Trophoblast cell (in vitro differentiated cells and primary cell): ENCODE results near the gene BPIFB2.

Experiments used
- DNase-seq, 2 donors: peaks; one replicate each; pipeline ENCODE4 v3.0.0-alpha.2; 2016
- H2AFZ ChIP-seq: 2 replicates; pipeline ENCODE4 v1.6.1; 2013; ENCODE audit warnings: low read length, moderate library complexity, mild to moderate bottlenecking; ENCODE audit not compliant: insufficient read depth, poor library complexity
- H2AK5ac ChIP-seq: 2 replicates; pipeline ENCODE4 v1.6.1; 2013; ENCODE audit warnings: mild to moderate bottlenecking, low read length
- H2BK120ac ChIP-seq: 2 replicates; pipeline ENCODE4 v1.6.1; 2013; ENCODE audit warnings: low read length, mild to moderate bottlenecking, moderate library complexity; ENCODE audit not compliant: insufficient read depth, poor library complexity
- H2BK12ac ChIP-seq: 2 replicates; pipeline ENCODE4 v1.6.1; 2013; ENCODE audit warnings: mild to moderate bottlenecking, low read length, moderate library complexity
- H2BK5ac ChIP-seq: 2 replicates; pipeline ENCODE4 v1.6.1; 2013; ENCODE audit warnings: low read length, low read depth, moderate library complexity, mild to moderate bottlenecking; ENCODE audit not compliant: poor library complexity
- H3K14ac ChIP-seq: 2 replicates; pipeline ENCODE4 v1.6.1; 2013; ENCODE audit warnings: mild to moderate bottlenecking, low read length
- H3K18ac ChIP-seq: 2 replicates; pipeline ENCODE4 v1.6.1; 2013; ENCODE audit warnings: mild to moderate bottlenecking, low read length
- H3K23ac ChIP-seq: 2 replicates; pipeline ENCODE4 v1.6.1; 2013; ENCODE audit warnings: low read length
- H3K27ac ChIP-seq: 2 replicates; pipeline ENCODE4 v1.5.1; 2013; ENCODE audit warnings: low read depth, mild to moderate bottlenecking, inconsistent platforms, low read length, moderate library complexity
- H3K27me3 ChIP-seq: 2 replicates; pipeline ENCODE4 v1.6.1; 2013; ENCODE audit warnings: inconsistent platforms, mild to moderate bottlenecking, low read length, moderate library complexity; ENCODE audit not compliant: insufficient read depth
- H3K36me3 ChIP-seq, 2 experiments: 1 replicate in 1 of 2; 2 replicates in 1 of 2; pipeline ENCODE4 v1.6.1; 2013; ENCODE audit warnings: low read length in 2 of 2, mild to moderate bottlenecking in 2 of 2, moderate library complexity in 1 of 2; ENCODE audit not compliant: insufficient read depth in 2 of 2, control insufficient read depth in 1 of 2
- H3K4ac ChIP-seq: 2 replicates; pipeline ENCODE4 v1.6.1; 2013; ENCODE audit warnings: low read depth, mild to moderate bottlenecking, low read length, moderate library complexity
- H3K4me1 ChIP-seq, 2 experiments: 1 replicate in 1 of 2; 2 replicates in 1 of 2; pipeline ENCODE4 v1.6.1; 2013; ENCODE audit warnings: low read length in 2 of 2, mild to moderate bottlenecking in 2 of 2, moderate library complexity in 1 of 2; ENCODE audit not compliant: insufficient read depth in 2 of 2, control insufficient read depth in 1 of 2
- H3K4me2 ChIP-seq: 2 replicates; pipeline ENCODE4 v1.6.1; 2013; ENCODE audit warnings: inconsistent platforms, mild to moderate bottlenecking, low read length, moderate library complexity
- H3K4me3 ChIP-seq: 2 replicates; pipeline ENCODE4 v1.5.1; 2013; ENCODE audit warnings: mild to moderate bottlenecking, low read depth, low read length, inconsistent platforms
- H3K79me1 ChIP-seq: one replicate; pipeline ENCODE4 v1.6.1; 2013; ENCODE audit warnings: low read length
- H3K79me2 ChIP-seq: 2 replicates; pipeline ENCODE4 v1.6.1; 2013; ENCODE audit warnings: low read length, mild to moderate bottlenecking; ENCODE audit not compliant: control insufficient read depth, insufficient read depth, poor library complexity
- H3K9ac ChIP-seq: 2 replicates; pipeline ENCODE4 v1.6.1; 2013; ENCODE audit warnings: mild to moderate bottlenecking, low read length
- H3K9me3 ChIP-seq: 2 replicates; pipeline ENCODE4 v1.6.1; 2013; ENCODE audit warnings: low read depth, mild to moderate bottlenecking, control low read depth, inconsistent platforms, low read length; ENCODE audit not compliant: insufficient read depth
- H4K12ac ChIP-seq: 2 replicates; pipeline ENCODE4 v1.6.1; 2013; ENCODE audit warnings: low read depth, mild to moderate bottlenecking, low read length, moderate library complexity
- H4K8ac ChIP-seq: 2 replicates; pipeline ENCODE4 v1.6.1; 2013; ENCODE audit warnings: low read depth, mild to moderate bottlenecking, low read length, moderate library complexity
- H4K91ac ChIP-seq: one replicate; pipeline ENCODE4 v1.6.1; 2013; ENCODE audit warnings: low read depth, mild to moderate bottlenecking, low read length, moderate library complexity
- WGBS: extraction: QIAGEN DNeasy Blood & Tissue Kit; methylation state at CpG from one replicate; pipeline ENCODE4 v1.1.7; 2013; ENCODE audit warnings: missing lambda C conversion rate; ENCODE audit not compliant: insufficient read length, insufficient coverage; ENCODE audit errors: extremely low coverage; 5-methylcytosine and 5-hydroxymethylcytosine counted together

BPIFB2 gene

GRCh38 chr20:33028875-33029274, 21.4 kb downstream of the BPIFB2 start:
- Histone ChIP-seq H3K79me2 (no peaks in the 10 kb centered on the region), H3K4me1 (no peaks in the 10 kb centered on the region), H2BK120ac (no peak overlapping the region), H4K12ac (no peak overlapping the region), H3K79me1 (no peaks in the 10 kb centered on the region), H3K23ac (no peak overlapping the region), H4K8ac (no peak overlapping the region), H3K4ac (no peak overlapping the region), H2AK5ac (no peak overlapping the region), H3K4me3 (no peak overlapping the region), H3K27ac (no peak overlapping the region), H2BK5ac (no peak overlapping the region), H4K91ac (no peak overlapping the region), H3K36me3 (no peaks in the 10 kb centered on the region), H3K27me3 (no peaks in the 10 kb centered on the region), H2BK12ac (no peak overlapping the region), H3K18ac (no peak overlapping the region), H3K4me2 (no peak overlapping the region), H3K9ac (no peak overlapping the region), H3K9me3 (no peaks in the 10 kb centered on the region), H2AFZ (no peak overlapping the region), H3K14ac (no peak overlapping the region)
- no peak for DNase-seq
- WGBS, result no CpG with 5 or more reads among the region's 7 CpGs

- no peak overlapping the region for H4K8ac ChIP-seq
- no peak overlapping the region for H3K23ac ChIP-seq
- no peak overlapping the region for H3K4me2 ChIP-seq
- H3K9me3 ChIP-seq, result no peaks in the 10 kb centered on the region
- no peaks in the 10 kb centered on the region for H3K27me3 ChIP-seq
- H2AFZ ChIP-seq, result no peak overlapping the region
- H3K4me1 ChIP-seq, result no peaks in the 10 kb centered on the region
- H3K36me3 ChIP-seq, result no peaks in the 10 kb centered on the region
- H2BK120ac ChIP-seq, result no peak overlapping the region
- no peak overlapping the region for H2BK5ac ChIP-seq
- H3K14ac ChIP-seq, result no peak overlapping the region
- no peak overlapping the region for H3K18ac ChIP-seq
- no peak overlapping the region for H4K91ac ChIP-seq
- no peak overlapping the region for H2AK5ac ChIP-seq
- H3K4ac ChIP-seq, result no peak overlapping the region
- no peaks in the 10 kb centered on the region for H3K79me2 ChIP-seq
- no peak for DNase-seq
- no peak overlapping the region for H3K4me3 ChIP-seq
- H2BK12ac ChIP-seq, result no peak overlapping the region
- no CpG with 5 or more reads among the region's 9 CpGs for WGBS
- H3K27ac ChIP-seq, result no peak overlapping the region
- no peaks in the 10 kb centered on the region for H3K79me1 ChIP-seq
- no peak overlapping the region for H3K9ac ChIP-seq
- H4K12ac ChIP-seq, result no peak overlapping the region
Observed at GRCh38 chr20:33030076-33030475, 22.6 kb downstream of the BPIFB2 start.

GRCh38 chr20:33030569-33030968, 23.1 kb downstream of the BPIFB2 start:
- no peak overlapping the region for H4K12ac ChIP-seq
- no peak overlapping the region for H3K4ac ChIP-seq
- no peak overlapping the region for H2BK120ac ChIP-seq
- no peak overlapping the region for H3K4me3 ChIP-seq
- DNase-seq, result no peak
- no peaks in the 10 kb centered on the region for H3K9me3 ChIP-seq
- no peaks in the 10 kb centered on the region for H3K36me3 ChIP-seq
- no peak overlapping the region for H2BK5ac ChIP-seq
- H2BK12ac ChIP-seq, result no peak overlapping the region
- H3K79me2 ChIP-seq, result no peaks in the 10 kb centered on the region
- H3K79me1 ChIP-seq, result no peaks in the 10 kb centered on the region
- H3K14ac ChIP-seq, result no peak overlapping the region
- H4K91ac ChIP-seq, result no peak overlapping the region
- H3K4me2 ChIP-seq, result no peak overlapping the region
- H3K27ac ChIP-seq, result no peak overlapping the region
- no peak overlapping the region for H2AFZ ChIP-seq
- no peak overlapping the region for H3K9ac ChIP-seq
- H4K8ac ChIP-seq, result no peak overlapping the region
- no peaks in the 10 kb centered on the region for H3K4me1 ChIP-seq
- no peak overlapping the region for H2AK5ac ChIP-seq
- H3K27me3 ChIP-seq, result no peaks in the 10 kb centered on the region
- no peak overlapping the region for H3K23ac ChIP-seq
- H3K18ac ChIP-seq, result no peak overlapping the region
- no CpG with 5 or more reads among the region's 6 CpGs for WGBS

GRCh38 chr20:33031531-33031930, 24.0 kb downstream of the BPIFB2 start, which contains the start of gene BPIFB6:
BPIFB6 (plus strand) TSS chr20:33031648; CDS start chr20:33031648, 0 bp downstream.
- Histone ChIP-seq H3K79me1 (no peaks in the 10 kb centered on the region), H2BK12ac (no peak within 1 kb of the TSS), H3K18ac (no peak within 1 kb of the TSS), H3K9me3 (no peaks in the 10 kb centered on the region), H2BK5ac (no peak within 1 kb of the TSS), H3K36me3 (no peaks in the 10 kb centered on the region), H4K91ac (no peak within 1 kb of the TSS), H4K8ac (no peak within 1 kb of the TSS), H3K79me2 (no peaks in the 10 kb centered on the region), H3K27ac (no peak within 1 kb of the TSS), H2AFZ (no peak within 1 kb of the TSS), H2AK5ac (no peak within 1 kb of the TSS), H3K4me1 (no peaks in the 10 kb centered on the region), H3K4me2 (no peak within 1 kb of the TSS), H3K23ac (no peak within 1 kb of the TSS), H4K12ac (no peak within 1 kb of the TSS), H3K4me3 (no peak within 1 kb of the TSS), H2BK120ac (no peak within 1 kb of the TSS), H3K27me3 (no peaks in the 10 kb centered on the region), H3K9ac (no peak within 1 kb of the TSS), H3K4ac (no peak within 1 kb of the TSS), H3K14ac (no peak within 1 kb of the TSS)
- DNase-seq, result no peak
- WGBS, result no CpG with 5 or more reads among the region's 10 CpGs
